ENCODE data around the gene CAB39L. TPM values are rescaled to one million over a fixed set of nuclear protein-coding genes. Genes with fewer than 3 reads are reported as not detected.

CAB39L gene
- total and polyA plus RNA-seq, 2 of the 4 experiments (the other 2 are of a cell fraction) = 8.5 to 16.7 TPM

GRCh38 chr13:49300739-49301589 is 142.9 kb downstream of the CAB39L start (continued):
- TF ChIP-seq RFX5 (IDR thresholded peaks at IDR 0.05; ENCODE audit: low read depth, low read length) = no peak
- peak; percentile 96 for TF ChIP-seq RAD21 (IDR thresholded peaks at IDR 0.05; ENCODE audit: low read length)
- no peak for TF ChIP-seq RCOR1 (IDR thresholded peaks at IDR 0.05; ENCODE audit: insufficient replicate concordance, low read length)

DNA sequence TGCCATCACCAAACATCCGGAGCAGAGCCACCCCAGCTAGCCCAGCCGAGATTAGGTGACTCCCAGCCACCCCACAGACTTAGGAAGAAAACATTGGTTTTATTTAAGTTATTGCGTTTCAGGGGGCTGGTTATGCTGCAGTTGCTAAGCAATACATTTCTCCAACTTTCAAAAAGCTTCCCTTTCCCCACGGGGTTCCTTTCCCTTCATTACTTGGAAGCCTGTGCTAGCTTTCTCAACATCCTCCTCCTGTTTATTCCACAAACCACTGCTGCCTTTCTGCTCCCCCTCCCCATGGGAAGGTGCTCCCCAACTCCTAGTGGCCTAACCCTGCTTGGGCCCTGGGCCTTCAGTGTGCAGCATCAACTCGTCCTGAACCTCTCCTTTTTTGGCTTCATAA is 143.6 kb downstream of the CAB39L start:
- no TSS peak for BruUV-seq (replicated peaks)
- H3K36me3 ChIP-seq (ENCODE audit: control insufficient read depth, insufficient read depth, low read length) = no peaks in the 10 kb centered on the region
- no peak overlapping the region for H3K14ac ChIP-seq (replicated peaks; ENCODE audit: low read depth, low read length)
- intact Hi-C loops (cut with micrococcal nuclease) (loop anchor here (2.0 kb wide), 1 partner anchor 307 kb away; no protein-coding TSS in a partner anchor), dilution Hi-C loops (cut with HindIII; ENCODE audit: low sequenced_read_pairs, unreplicated experiment) (no loop called here), in situ Hi-C loops (cut with MboI; ENCODE audit: low sequenced_read_pairs) (no loop called here)
- H3K79me1 ChIP-seq (ENCODE audit: low read depth in 1 of 2, low read length in 2 of 2) = no peaks in the 10 kb centered on the region
- no peaks in the 10 kb centered on the region for H4K20me1 ChIP-seq (ENCODE audit: insufficient read depth, low read length)
- 44% methylated on average over 2 of the region's 5 CpGs; no CpG with 5 or more reads in 1 of the 2 experiments for WGBS, 2 experiments (ENCODE audit: extremely low coverage in 2 of 2, insufficient read length in 1 of 2)
- H2BK120ac ChIP-seq (ENCODE audit: low read depth, low read length) = peak overlapping the region; percentile 10; the same call in 1 of the 2 replicates
- peaks cover 3% of the 10 kb centered on the region; the same call in 1 of the 2 replicates for H3K4me1 ChIP-seq (ENCODE audit: control insufficient read depth, insufficient read depth, low read length)
- no peak overlapping the region for H2AK9ac ChIP-seq (replicated peaks; ENCODE audit: low read depth, low read length, poor library complexity)
- H3K23ac ChIP-seq (ENCODE audit: low read depth, low read length) = no peak overlapping the region
- no peak overlapping the region for H2BK5ac ChIP-seq (ENCODE audit: low read depth, low read length, poor library complexity, severe bottlenecking)
- ATAC-seq (ENCODE audit: low read depth) (no peak), DNase-seq (no peak)
- no peak overlapping the region for H3K27ac ChIP-seq (ENCODE audit: insufficient read depth, low read length)
- H2AK5ac ChIP-seq (ENCODE audit: low read depth, low read length) = no peak overlapping the region
- no peak overlapping the region for H3K18ac ChIP-seq (ENCODE audit: low read depth, low read length)
- no peak overlapping the region for H3K56ac ChIP-seq (ENCODE audit: extremely low read depth, insufficient read depth, low read length)
- POLR2A ChIA-PET (ENCODE audit: unreplicated experiment) = no interaction called here
- H3K9me1 ChIP-seq (ENCODE audit: insufficient read depth, low read length) = peaks cover 6% of the 10 kb centered on the region; the same call in 1 of the 2 replicates
- H3K4me3 ChIP-seq (ENCODE audit: insufficient read depth, low read depth, low read length) = no peak overlapping the region
- no peak overlapping the region for H3K9ac ChIP-seq (ENCODE audit: low read depth, low read length)
- H2BK20ac ChIP-seq (ENCODE audit: low read depth, low read length) = no peak overlapping the region
- no peak overlapping the region; the same call in 2 of the 3 replicates for H2BK15ac ChIP-seq (ENCODE audit: low read depth, low read length)
- H4K5ac ChIP-seq (ENCODE audit: low read depth, low read length) = no peak overlapping the region
- TF ChIP-seq RAD21 (IDR thresholded peaks at IDR 0.05; ENCODE audit: low read length) = no peak
- CTCF ChIA-PET = interaction anchor here (0.6 to 1.0 kb wide), 3 partner anchors 136 to 302 kb away, joined by 3 to 5 read pairs (median 3); no protein-coding TSS in a partner anchor
- 0 out of 2 replicates have a peak overlapping the region, but pooled peaks have one; percentile 19 for H3K4ac ChIP-seq (ENCODE audit: low read depth, low read length)
- H3K27me3 ChIP-seq (ENCODE audit: control insufficient read depth, insufficient read depth, low read length) = no peaks in the 10 kb centered on the region
- H4K8ac ChIP-seq (ENCODE audit: low read depth in 2 of 2, low read length in 2 of 2) = no peak overlapping the region
- no peak overlapping the region for H2AFZ ChIP-seq (replicated peaks; ENCODE audit: low read length, poor library complexity)
- no peaks in the 10 kb centered on the region for H3K9me3 ChIP-seq (ENCODE audit: control insufficient read depth, insufficient read depth, low read length)
- no peak overlapping the region for H3K4me2 ChIP-seq (ENCODE audit: low read depth, low read length)
- no peak overlapping the region; the same call in 1 of the 2 replicates for H4K91ac ChIP-seq (ENCODE audit: insufficient read depth, low read depth, low read length)
